GM12878 (cell line): ENCODE measurements around the gene MBD6. TPM values are rescaled to one million over a fixed set of nuclear protein-coding genes. Genes with fewer than 3 reads are reported as not detected.

ENCODE experiments used
- ATAC-seq: fragments of 200-7000 bp; cut with Tn5 transposase; 3 replicates; pipeline ENCODE4 v1.9.1; 2020; ENCODE audit warnings: mild to moderate bottlenecking, moderate library complexity
- BruUV-seq: library from RNA; stranded (reverse); fragments of 400-500 nt; replicated peaks from 2 replicates; lab custom pipeline; 2021; lab: Mats Ljungman, UMichigan
- CTCF ChIA-PET: fragments of 300-600 bp; sonication (Branson Sonifier 250); formaldehyde crosslinking; extraction: SDS; loops from one replicate; lab custom pipeline; 2021; ENCODE audit warnings: inconsistent platforms; lab: Yijun Ruan, JAX
- POLR2A ChIA-PET: fragments of 350-600 bp; formaldehyde crosslinking; extraction: SDS; loops from one replicate; lab custom pipeline; 2021; ENCODE audit warnings: inconsistent platforms; lab: Charles Lee
- RAD21 ChIA-PET: fragments of 300-600 bp; sonication (Branson Sonifier 250); formaldehyde crosslinking; loops from one replicate; lab custom pipeline; 2023; ENCODE audit warnings: antibody characterized with exemption; ENCODE audit not compliant: unreplicated experiment; lab: Charles Lee
- SMC1A ChIA-PET: fragments of 300-600 bp; sonication (Branson Sonifier 250); formaldehyde crosslinking; loops from one replicate; lab custom pipeline; 2023; ENCODE audit not compliant: unreplicated experiment, uncharacterized antibody; lab: Charles Lee
- DNase-seq: peaks from one replicate; pipeline ENCODE4 v3.0.0-alpha.2; 2011; ENCODE audit warnings: low read depth, low spot score
- FAIRE-seq: peaks from 3 replicates; lab custom pipeline; 2011; peaks lifted over from hg19 to GRCh38; lab: Jason Lieb, UNC
- H2AFZ ChIP-seq: 2 replicates; pipeline ENCODE4 v1.6.0; 2011; ENCODE audit warnings: low read depth, low read length, control low read depth; ENCODE audit not compliant: control insufficient read depth
- H3K27ac ChIP-seq: 2 replicates; pipeline ENCODE4 v1.5.1; 2011; ENCODE audit warnings: control low read depth; ENCODE audit not compliant: control insufficient read depth, insufficient read depth
- H3K27me3 ChIP-seq, 2 experiments: replicated peaks in 1 of 2; 2 replicates each; pipeline versions ENCODE4 v1.6.0 to v1.6.1; 2011; ENCODE audit warnings: low read length in 1 of 2; ENCODE audit not compliant: control insufficient read depth in 2 of 2, insufficient read depth in 2 of 2
- H3K36me3 ChIP-seq, 2 experiments: 2 replicates each; pipeline ENCODE4 v1.5.1; 2011; ENCODE audit warnings: low read length in 1 of 2; ENCODE audit not compliant: control insufficient read depth in 2 of 2, insufficient read depth in 2 of 2
- H3K4me1 ChIP-seq: 2 replicates; pipeline ENCODE4 v1.6.1; 2011; ENCODE audit warnings: mild to moderate bottlenecking, low read length, moderate library complexity, mixed read lengths; ENCODE audit not compliant: control insufficient read depth, insufficient read depth
- H3K4me2 ChIP-seq: 2 replicates; pipeline ENCODE4 v1.6.0; 2011; ENCODE audit warnings: control low read depth; ENCODE audit not compliant: control insufficient read depth, insufficient read depth
- H3K4me3 ChIP-seq: fragments of 200-600 bp; sonication (generic); 2 replicates; pipeline ENCODE4 v1.5.1; 2016
- H3K79me2 ChIP-seq: 2 replicates; pipeline ENCODE4 v1.6.0; 2011; ENCODE audit warnings: low read length; ENCODE audit not compliant: control insufficient read depth, insufficient read depth
- H3K9ac ChIP-seq: 2 replicates; pipeline ENCODE4 v1.8.0; 2011; ENCODE audit warnings: low read length, control low read depth, mixed read lengths; ENCODE audit not compliant: control insufficient read depth, insufficient read depth
- H3K9me3 ChIP-seq: replicated peaks from 3 replicates; pipeline ENCODE4 v1.5.1; 2011; ENCODE audit warnings: mild to moderate bottlenecking, low read length; ENCODE audit not compliant: control insufficient read depth, insufficient read depth
- H4K20me1 ChIP-seq: 2 replicates; pipeline ENCODE4 v1.6.0; 2011; ENCODE audit not compliant: control insufficient read depth, insufficient read depth
- CBFB ChIP-seq: IDR thresholded peaks from 2 replicates; pipeline ENCODE4 v1.6.1; 2016; ENCODE audit warnings: antibody characterized with exemption, low read depth
- ETV6 ChIP-seq, 2 experiments: fragments of 450-650 bp in 1 of 2; IDR thresholded peaks in 1 of 2; conservative IDR thresholded peaks in 1 of 2; 2 replicates each; pipeline ENCODE4 v1.6.1; 2014; ENCODE audit warnings: antibody characterized with exemption in 1 of 2, borderline replicate concordance in 1 of 2, low read depth in 1 of 2, mild to moderate bottlenecking in 1 of 2, moderate library complexity in 1 of 2
- IKZF1 ChIP-seq: fragments of 450-650 bp; conservative IDR thresholded peaks from 2 replicates; pipeline ENCODE4 v1.6.1; 2017; ENCODE audit warnings: antibody characterized with exemption, mild to moderate bottlenecking
- KDM1A ChIP-seq: fragments of 200-600 bp; sonication (generic); IDR thresholded peaks from 2 replicates; pipeline ENCODE4 v1.6.1; 2016; ENCODE audit warnings: borderline replicate concordance
- RB1 ChIP-seq: fragments of 450-650 bp; formaldehyde crosslinking; IDR thresholded peaks from 2 replicates; pipeline ENCODE4 v1.6.1; 2017; ENCODE audit warnings: mild to moderate bottlenecking, borderline replicate concordance
- RBBP5 ChIP-seq: fragments of 200-600 bp; sonication (generic); conservative IDR thresholded peaks from 2 replicates; pipeline ENCODE4 v1.6.1; 2016
- RFX5 ChIP-seq: IDR thresholded peaks from 2 replicates; pipeline ENCODE4 v1.6.1; 2011; ENCODE audit warnings: low read depth, low read length, improper control_type of control experiment
- SREBF2 ChIP-seq: IDR thresholded peaks from 2 replicates; pipeline ENCODE4 v1.6.1; 2012; ENCODE audit warnings: mild to moderate bottlenecking, low read length
- TAF1 ChIP-seq: IDR thresholded peaks from 2 replicates; pipeline ENCODE4 v1.6.1; 2011; ENCODE audit warnings: mild to moderate bottlenecking, low read depth, low read length, borderline replicate concordance
- ZBED1 ChIP-seq: IDR thresholded peaks from 2 replicates; pipeline ENCODE4 v1.6.1; 2016; ENCODE audit warnings: borderline replicate concordance
- WGBS: methylation state at CpG from one replicate; pipeline ENCODE4 v1.1.6; 2016; ENCODE audit warnings: low lambda C conversion rate; ENCODE audit not compliant: insufficient replicate concordance, insufficient coverage; ENCODE audit errors: missing lambda C conversion rate; 5-methylcytosine and 5-hydroxymethylcytosine counted together
- in situ Hi-C: fragments of 300-500 bp; cut with MboI; formaldehyde crosslinking; loops from 9 replicates; pipeline ENCODE4 v1.14.3; 2018; ENCODE audit warnings: mixed read lengths
- intact Hi-C: fragments of 100-400 bp; cut with micrococcal nuclease; formaldehyde crosslinking; loops from one replicate; pipeline ENCODE4 v1.14.2; 2022; ENCODE audit not compliant: unreplicated experiment
- polyA plus RNA-seq, 11 experiments: library from polyadenylated mRNA; depleted of rRNA in 4 of 11; unstranded in 6 of 11; stranded (reverse) in 5 of 11; fragments of >200 nt; fragmentation: Nextera tagmentation in 4 of 11; fragmentation: Illumina TruSeq in 1 of 11; extraction: Ambion mirVana in 4 of 11; extraction: Trizol in 1 of 11; gene quantifications; 1 replicate in 1 of 11; 2 replicates in 10 of 11; pipeline versions ENCODE4 v1.2.1 to v1.2.3, GENCODE V29; 2011 to 2016; ENCODE audit warnings: inconsistent platforms in 2 of 11, missing spikeins in 2 of 11, low read depth in 1 of 11
- total RNA-seq, 4 experiments: library from RNA; depleted of rRNA in 3 of 4; stranded (reverse); fragments of >200 nt in 3 of 4; fragmentation: Illumina TruSeq in 1 of 4; extraction: Trizol in 1 of 4; gene quantifications; 2 replicates each; pipeline versions ENCODE4 v1.2.1 to v1.2.3, GENCODE V29; 2013 to 2021
- TF ChIP-seq, protein P1 (sequence below): fragments of 450-650 bp; formaldehyde crosslinking; IDR thresholded peaks from 2 replicates; pipeline ENCODE4 v1.4.0; 2022; ENCODE audit warnings: mild to moderate bottlenecking, moderate library complexity
- TF ChIP-seq, protein P2 (sequence below): IDR thresholded peaks from 2 replicates; pipeline ENCODE4 v1.6.1; 2011; ENCODE audit warnings: borderline replicate concordance, low read depth, mild to moderate bottlenecking, moderate library complexity, low read length; ENCODE audit not compliant: insufficient read depth, poor library complexity, severe bottlenecking
- TF ChIP-seq, protein P3 (sequence below): fragments of 450-650 bp; IDR thresholded peaks from 2 replicates; pipeline ENCODE4 v1.6.1; 2017; ENCODE audit warnings: mild to moderate bottlenecking, low read depth, inconsistent platforms; ENCODE audit not compliant: poor library complexity, severe bottlenecking

MBD6 gene
- total and polyA plus RNA-seq, 10 of the 15 experiments (the other 5 are each of a cell fraction or from before 2014, with no cell fraction given) = 1.5 to 52.7 (median 6.8) TPM

DNA sequence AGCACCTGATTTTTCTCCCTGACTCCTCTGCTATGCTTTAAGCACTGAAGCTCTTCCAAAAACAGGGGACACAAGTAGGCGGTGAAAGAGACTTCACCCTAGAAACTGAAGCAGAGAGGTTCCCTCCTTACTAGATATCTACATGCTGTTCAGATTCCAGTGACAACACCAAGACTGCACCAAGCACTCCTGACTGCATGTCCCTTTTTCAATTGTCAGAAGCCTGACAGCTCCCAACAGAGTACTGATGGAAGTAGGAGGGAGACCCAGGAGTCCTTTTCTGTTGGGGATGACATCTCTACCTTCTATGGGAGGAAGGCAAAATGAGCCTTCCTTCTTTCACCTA is 13.9 kb downstream of the MBD6 start (continued):
- no peak for TF ChIP-seq RBBP5
- TF ChIP-seq SREBF2 = no peak
- TF ChIP-seq RB1 = no peak

DNA sequence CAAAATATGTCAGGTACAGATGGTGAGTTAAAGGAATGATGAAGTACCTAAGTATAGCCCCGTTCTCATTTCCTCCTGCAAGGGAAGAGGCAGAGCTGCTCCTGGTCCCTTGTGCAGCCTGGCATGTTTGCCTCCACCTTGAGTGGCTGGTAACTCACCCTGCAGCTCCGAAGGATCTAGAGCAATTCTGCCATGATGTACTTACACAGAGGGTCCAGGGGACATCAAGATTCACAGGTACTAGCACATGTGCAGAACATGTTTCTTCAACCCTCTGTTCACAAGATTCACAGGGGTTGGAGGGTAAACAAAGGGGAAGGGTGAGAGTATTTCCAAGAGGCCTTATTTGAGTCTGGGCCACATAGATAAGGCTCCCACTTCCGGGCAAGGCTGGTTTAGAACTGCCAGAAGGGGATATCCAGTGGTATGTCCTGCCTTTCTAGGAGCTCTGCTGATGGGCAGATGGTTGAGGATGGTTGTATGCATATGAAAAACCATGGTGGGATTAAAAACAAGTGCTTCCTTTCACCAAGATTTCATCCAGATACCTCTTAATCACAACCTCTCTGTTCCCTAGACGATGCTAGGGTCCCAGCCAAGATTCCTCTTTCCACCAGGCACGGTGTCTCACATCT is 16.6 kb downstream of the MBD6 start:
- H3K79me2 ChIP-seq = no peaks in the 10 kb centered on the region
- no peaks in the 10 kb centered on the region for H3K9me3 ChIP-seq
- no peak overlapping the region for H3K4me3 ChIP-seq
- in situ Hi-C loops = no loop called here
- 72% methylated on average over 5 of the region's 5 CpGs for WGBS
- no peak overlapping the region for H3K9ac ChIP-seq
- FAIRE-seq (no peak), DNase-seq (no peak), ATAC-seq (no peak)
- POLR2A ChIA-PET = interaction anchor here (1.8 kb wide), 1 partner anchor 11 kb away, joined by 4 read pairs; no protein-coding TSS in a partner anchor
- H3K4me1 ChIP-seq = no peaks in the 10 kb centered on the region
- no peaks in the 10 kb centered on the region for H3K27me3 ChIP-seq
- intact Hi-C loops = no loop called here
- RAD21 ChIA-PET = no interaction called here
- H3K27ac ChIP-seq = no peak overlapping the region
- no peak overlapping the region for H3K4me2 ChIP-seq
- SMC1A ChIA-PET = interaction anchor here (0.7 to 1.4 kb wide), 3 partner anchors 8 to 23 kb away, joined by 3 read pairs; partner anchors contain the start of genes DCTN2 and DDIT3
- CTCF ChIA-PET = no interaction called here
- TF ChIP-seq CBFB (no peak), SREBF2 (no peak), RBBP5 (no peak), IKZF1 (no peak), TAF1 (no peak), KDM1A (no peak), ETV6 (conservative IDR thresholded peaks at IDR 0.05 in 1 of 2, IDR thresholded peaks at IDR 0.05 in 1 of 2; ENCODE audit: borderline replicate concordance in 1 of 2, low read depth in 1 of 2) (no peak), ZBED1 (no peak), RFX5 (no peak)
- TF ChIP-seq, protein P1, sequence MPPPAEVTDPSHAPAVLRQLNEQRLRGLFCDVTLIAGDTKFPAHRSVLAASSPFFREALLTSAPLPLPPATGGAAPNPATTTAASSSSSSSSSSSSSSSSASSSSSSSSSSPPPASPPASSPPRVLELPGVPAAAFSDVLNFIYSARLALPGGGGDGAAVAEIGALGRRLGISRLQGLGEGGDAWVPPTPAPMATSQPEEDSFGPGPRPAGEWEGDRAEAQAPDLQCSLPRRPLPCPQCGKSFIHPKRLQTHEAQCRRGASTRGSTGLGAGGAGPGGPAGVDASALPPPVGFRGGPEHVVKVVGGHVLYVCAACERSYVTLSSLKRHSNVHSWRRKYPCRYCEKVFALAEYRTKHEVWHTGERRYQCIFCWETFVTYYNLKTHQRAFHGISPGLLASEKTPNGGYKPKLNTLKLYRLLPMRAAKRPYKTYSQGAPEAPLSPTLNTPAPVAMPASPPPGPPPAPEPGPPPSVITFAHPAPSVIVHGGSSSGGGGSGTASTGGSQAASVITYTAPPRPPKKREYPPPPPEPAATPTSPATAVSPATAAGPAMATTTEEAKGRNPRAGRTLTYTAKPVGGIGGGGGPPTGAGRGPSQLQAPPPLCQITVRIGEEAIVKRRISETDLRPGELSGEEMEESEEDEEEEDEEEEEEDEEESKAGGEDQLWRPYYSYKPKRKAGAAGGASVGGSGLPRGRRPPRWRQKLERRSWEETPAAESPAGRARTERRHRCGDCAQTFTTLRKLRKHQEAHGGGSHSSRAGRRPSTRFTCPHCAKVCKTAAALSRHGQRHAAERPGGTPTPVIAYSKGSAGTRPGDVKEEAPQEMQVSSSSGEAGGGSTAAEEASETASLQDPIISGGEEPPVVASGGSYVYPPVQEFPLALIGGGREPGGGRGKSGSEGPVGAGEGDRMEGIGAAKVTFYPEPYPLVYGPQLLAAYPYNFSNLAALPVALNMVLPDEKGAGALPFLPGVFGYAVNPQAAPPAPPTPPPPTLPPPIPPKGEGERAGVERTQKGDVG (CRISPR knock-in tag) = no peak
- TF ChIP-seq, protein P2, sequence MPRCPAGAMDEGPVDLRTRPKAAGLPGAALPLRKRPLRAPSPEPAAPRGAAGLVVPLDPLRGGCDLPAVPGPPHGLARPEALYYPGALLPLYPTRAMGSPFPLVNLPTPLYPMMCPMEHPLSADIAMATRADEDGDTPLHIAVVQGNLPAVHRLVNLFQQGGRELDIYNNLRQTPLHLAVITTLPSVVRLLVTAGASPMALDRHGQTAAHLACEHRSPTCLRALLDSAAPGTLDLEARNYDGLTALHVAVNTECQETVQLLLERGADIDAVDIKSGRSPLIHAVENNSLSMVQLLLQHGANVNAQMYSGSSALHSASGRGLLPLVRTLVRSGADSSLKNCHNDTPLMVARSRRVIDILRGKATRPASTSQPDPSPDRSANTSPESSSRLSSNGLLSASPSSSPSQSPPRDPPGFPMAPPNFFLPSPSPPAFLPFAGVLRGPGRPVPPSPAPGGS = no peak
- TF ChIP-seq, protein P3, sequence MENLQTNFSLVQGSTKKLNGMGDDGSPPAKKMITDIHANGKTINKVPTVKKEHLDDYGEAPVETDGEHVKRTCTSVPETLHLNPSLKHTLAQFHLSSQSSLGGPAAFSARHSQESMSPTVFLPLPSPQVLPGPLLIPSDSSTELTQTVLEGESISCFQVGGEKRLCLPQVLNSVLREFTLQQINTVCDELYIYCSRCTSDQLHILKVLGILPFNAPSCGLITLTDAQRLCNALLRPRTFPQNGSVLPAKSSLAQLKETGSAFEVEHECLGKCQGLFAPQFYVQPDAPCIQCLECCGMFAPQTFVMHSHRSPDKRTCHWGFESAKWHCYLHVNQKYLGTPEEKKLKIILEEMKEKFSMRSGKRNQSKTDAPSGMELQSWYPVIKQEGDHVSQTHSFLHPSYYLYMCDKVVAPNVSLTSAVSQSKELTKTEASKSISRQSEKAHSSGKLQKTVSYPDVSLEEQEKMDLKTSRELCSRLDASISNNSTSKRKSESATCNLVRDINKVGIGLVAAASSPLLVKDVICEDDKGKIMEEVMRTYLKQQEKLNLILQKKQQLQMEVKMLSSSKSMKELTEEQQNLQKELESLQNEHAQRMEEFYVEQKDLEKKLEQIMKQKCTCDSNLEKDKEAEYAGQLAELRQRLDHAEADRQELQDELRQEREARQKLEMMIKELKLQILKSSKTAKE = no peak
- H4K20me1 ChIP-seq = no peaks in the 10 kb centered on the region
- BruUV-seq = no TSS peak
- H3K36me3 ChIP-seq = no peaks in the 10 kb centered on the region; a peak in 1 of 4 replicates
- H2AFZ ChIP-seq = no peak overlapping the region
